Measurements from ENCODE around the gene ACKR1. TPM values are rescaled to one million over a fixed set of nuclear protein-coding genes. Genes with fewer than 3 reads are reported as not detected.

Gene ACKR1
- total and polyA plus RNA-seq, 12 donors, result 0.11 to 75.0 (median 11.2) TPM

GRCh38 chr1:159212596-159212995 is 7.9 kb downstream of the ACKR1 start:
- Histone ChIP-seq H3K9me3 (replicated peaks in 1 of 3) (no peaks in the 10 kb centered on the region), H3K27me3 (peaks cover 25% of the 10 kb centered on the region), H3K36me3 (replicated peaks in 1 of 2) (no peaks in the 10 kb centered on the region), H3K4me1 (replicated peaks in 1 of 2) (no peaks in the 10 kb centered on the region), H3K4me3 (no peak overlapping the region), H3K27ac (no peak overlapping the region)
- no peak for TF ChIP-seq CTCF (IDR thresholded peaks at IDR 0.05)
- no peak for TF ChIP-seq POLR2A (IDR thresholded peaks at IDR 0.05)
- DNase-seq, result no peak
- WGBS, 4 donors, result 59 to 69% (median 67%) methylated on average over 4 of the region's 4 CpGs
- intact Hi-C loops (cut with DNase I), result no loop called here

- H3K9me3 ChIP-seq (replicated peaks in 1 of 3), result no peaks in the 10 kb centered on the region
- DNase-seq, result peak; percentile 39 to 67 (median 55)
- no peaks in the 10 kb centered on the region for H3K4me1 ChIP-seq (replicated peaks in 1 of 2)
- no peak overlapping the region for H3K27ac ChIP-seq
- peaks cover 20% of the 10 kb centered on the region for H3K27me3 ChIP-seq
- intact Hi-C loops (cut with DNase I), result no loop called here
- H3K4me3 ChIP-seq, result no peak overlapping the region
- no peaks in the 10 kb centered on the region for H3K36me3 ChIP-seq (replicated peaks in 1 of 2)
- TF ChIP-seq CTCF (IDR thresholded peaks at IDR 0.05) (peak; percentile 64 to 88 (median 78)), POLR2A (IDR thresholded peaks at IDR 0.05) (no peak)
- 5 to 8% (median 6%) methylated on average over 5 of the region's 5 CpGs for WGBS, 4 donors
Observed at GRCh38 chr1:159214149-159214760, 9.6 kb downstream of the ACKR1 start.

- intact Hi-C loops (cut with DNase I), result loop anchor here in 1 of 2 donors (5.0 kb wide), 1 partner anchor 578 kb away; no protein-coding TSS in a partner anchor
- H3K27ac ChIP-seq, result no peak overlapping the region
- no peaks in the 10 kb centered on the region for H3K4me1 ChIP-seq (replicated peaks in 1 of 2)
- DNase-seq, result no peak
- 51 to 67% (median 62%) methylated on average over 14 of the region's 14 CpGs for WGBS, 4 donors
- H3K36me3 ChIP-seq (replicated peaks in 1 of 2), result no peaks in the 10 kb centered on the region
- no peaks in the 10 kb centered on the region for H3K27me3 ChIP-seq
- TF ChIP-seq CTCF (IDR thresholded peaks at IDR 0.05), result no peak
- no peaks in the 10 kb centered on the region for H3K9me3 ChIP-seq (replicated peaks in 1 of 3)
- no peak overlapping the region for H3K4me3 ChIP-seq
Observed at GRCh38 chr1:159218649-159219636, 14.3 kb downstream of the ACKR1 start.

GRCh38 chr1:159222075-159222865 is 17.6 kb downstream of the ACKR1 start:
- DNase-seq, result no peak
- no peak for TF ChIP-seq CTCF (IDR thresholded peaks at IDR 0.05)
- no peak for TF ChIP-seq POLR2A (IDR thresholded peaks at IDR 0.05)
- Histone ChIP-seq H3K27me3 (no peaks in the 10 kb centered on the region), H3K4me3 (no peak overlapping the region), H3K36me3 (replicated peaks in 1 of 2) (no peaks in the 10 kb centered on the region), H3K4me1 (replicated peaks in 1 of 2) (no peaks in the 10 kb centered on the region), H3K9me3 (replicated peaks in 1 of 3) (no peaks in the 10 kb centered on the region), H3K27ac (no peak overlapping the region)
- 78 to 88% (median 86%) methylated on average over 5 of the region's 5 CpGs for WGBS, 4 donors
- intact Hi-C loops (cut with DNase I), result no loop called here

All from adrenal gland (tissue), 12 donors.